Ectodermal cell (in vitro differentiated cells): ENCODE results near the gene MED29. TPM values are rescaled to one million over a fixed set of nuclear protein-coding genes. Genes with fewer than 3 reads are reported as not detected.

Experiments used
- H3K27ac ChIP-seq: 2 replicates; pipeline ENCODE4 v1.7.0; 2013; ENCODE audit warnings: mild to moderate bottlenecking, low read depth, low read length; ENCODE audit not compliant: insufficient read depth, poor library complexity, severe bottlenecking
- H3K27me3 ChIP-seq: 2 replicates; pipeline ENCODE4 v1.7.0; 2013; ENCODE audit warnings: mild to moderate bottlenecking, low read length; ENCODE audit not compliant: insufficient read depth, control insufficient read depth, poor library complexity, severe bottlenecking
- H3K36me3 ChIP-seq: one replicate; pipeline ENCODE4 v1.7.0; 2013; ENCODE audit warnings: low read length; ENCODE audit not compliant: control insufficient read depth, insufficient read depth
- H3K4me1 ChIP-seq: one replicate; pipeline ENCODE4 v1.7.0; 2013; ENCODE audit warnings: low read length; ENCODE audit not compliant: control insufficient read depth, insufficient read depth
- H3K4me3 ChIP-seq: 2 replicates; pipeline ENCODE4 v1.7.0; 2013; ENCODE audit warnings: low read depth, low read length, control low read depth; ENCODE audit not compliant: insufficient read depth
- H3K9me3 ChIP-seq: 2 replicates; pipeline ENCODE4 v1.7.0; 2013; ENCODE audit warnings: mild to moderate bottlenecking, low read length, moderate library complexity; ENCODE audit not compliant: control insufficient read depth
- WGBS, 2 experiments: methylation state at CpG; one replicate each; pipeline ENCODE4 v1.1.7; 2013; ENCODE audit warnings: missing lambda C conversion rate in 2 of 2; 5-methylcytosine and 5-hydroxymethylcytosine counted together
- polyA plus RNA-seq, 4 experiments: library from polyadenylated mRNA; stranded (reverse); fragments of 50-300 nt; gene quantifications; one replicate each; pipeline ENCODE4 v1.2.3, GENCODE V29; 2013

Gene MED29
- 34.2 TPM for polyA plus RNA-seq (2013, experiment 1 of 4)
- polyA plus RNA-seq (2013, experiment 2 of 4), result 36.8 TPM
- 27.1 TPM for polyA plus RNA-seq (2013, experiment 3 of 4)
- 29.6 TPM for polyA plus RNA-seq (2013, experiment 4 of 4)

- Histone ChIP-seq H3K4me3 (peak within 1 kb of the TSS; percentile 97), H3K4me1 (peaks cover 4% of the 10 kb centered on the region), H3K27ac (peak within 1 kb of the TSS; percentile 94), H3K9me3 (no peaks in the 10 kb centered on the region), H3K27me3 (no peaks in the 10 kb centered on the region), H3K36me3 (peaks cover 34% of the 10 kb centered on the region)
- WGBS, 2 experiments, result 0% methylated on average over 60 of the region's 60 CpGs
Observed at GRCh38 chr19:39390751-39391437, at the start of gene MED29, which contains the start of gene PAF1. TSS of gene MED29 (plus strand) at chr19:39391378. CDS start at chr19:39391423, 45 bp downstream. TSS of gene PAF1 (minus strand) at chr19:39391106. CDS start at chr19:39390864, 242 bp downstream.

GRCh38 chr19:39341719-39342604 is 49.2 kb upstream of the MED29 start, which contains the start of gene SAMD4B:
TSS of gene SAMD4B (plus strand) at chr19:39342421. CDS start at chr19:39356894, 14,473 bp downstream.
- 0% methylated on average over 105 of the region's 105 CpGs for WGBS, 2 experiments
- H3K9me3 ChIP-seq, result no peaks in the 10 kb centered on the region
- peaks cover 9% of the 10 kb centered on the region for H3K4me1 ChIP-seq
- H3K27ac ChIP-seq, result peak within 1 kb of the TSS; percentile 52
- peak within 1 kb of the TSS; percentile 84 for H3K4me3 ChIP-seq
- no peaks in the 10 kb centered on the region for H3K36me3 ChIP-seq
- H3K27me3 ChIP-seq, result no peaks in the 10 kb centered on the region

- Histone ChIP-seq H3K9me3 (no peaks in the 10 kb centered on the region), H3K36me3 (no peaks in the 10 kb centered on the region), H3K27ac (peak overlapping the region; percentile 52), H3K27me3 (no peaks in the 10 kb centered on the region), H3K4me1 (peaks cover 9% of the 10 kb centered on the region), H3K4me3 (peak overlapping the region; percentile 84)
- 0 to 1% methylated on average over 51 of the region's 51 CpGs for WGBS, 2 experiments
Observed at GRCh38 chr19:39342647-39343305, 48.4 kb upstream of the MED29 start.

- Histone ChIP-seq H3K9me3 (no peaks in the 10 kb centered on the region), H3K4me3 (no peak overlapping the region), H3K27ac (no peak overlapping the region), H3K36me3 (no peaks in the 10 kb centered on the region), H3K27me3 (no peaks in the 10 kb centered on the region), H3K4me1 (peaks cover 9% of the 10 kb centered on the region)
- 81 to 95% methylated on average over 1 of the region's 1 CpG for WGBS, 2 experiments
Observed at GRCh38 chr19:39345956-39346355, 45.2 kb upstream of the MED29 start.

- H3K4me1 ChIP-seq, result peaks cover 9% of the 10 kb centered on the region
- H3K4me3 ChIP-seq, result no peak overlapping the region
- H3K27ac ChIP-seq, result no peak overlapping the region
- no peaks in the 10 kb centered on the region for H3K27me3 ChIP-seq
- no peaks in the 10 kb centered on the region for H3K9me3 ChIP-seq
- WGBS, 2 experiments, result 93% methylated on average over 4 of the region's 4 CpGs
- H3K36me3 ChIP-seq, result peaks cover 8% of the 10 kb centered on the region
Observed at GRCh38 chr19:39347332-39348164, 43.6 kb upstream of the MED29 start.

- no peaks in the 10 kb centered on the region for H3K4me1 ChIP-seq
- H3K9me3 ChIP-seq, result no peaks in the 10 kb centered on the region
- H3K27ac ChIP-seq, result no peak overlapping the region
- H3K27me3 ChIP-seq, result no peaks in the 10 kb centered on the region
- 96 to 99% methylated on average over 4 of the region's 4 CpGs for WGBS, 2 experiments
- no peak overlapping the region for H3K4me3 ChIP-seq
- peaks cover 14% of the 10 kb centered on the region for H3K36me3 ChIP-seq
Observed at GRCh38 chr19:39349326-39349725, 41.9 kb upstream of the MED29 start.

GRCh38 chr19:39350156-39350555 is 41.0 kb upstream of the MED29 start:
- Histone ChIP-seq H3K4me1 (no peaks in the 10 kb centered on the region), H3K36me3 (peaks cover 17% of the 10 kb centered on the region), H3K9me3 (no peaks in the 10 kb centered on the region), H3K4me3 (no peak overlapping the region), H3K27me3 (no peaks in the 10 kb centered on the region), H3K27ac (no peak overlapping the region)
- 93 to 95% methylated on average over 3 of the region's 3 CpGs for WGBS, 2 experiments

- Histone ChIP-seq H3K4me1 (no peaks in the 10 kb centered on the region), H3K4me3 (no peak overlapping the region), H3K9me3 (no peaks in the 10 kb centered on the region), H3K27ac (no peak overlapping the region), H3K36me3 (peaks cover 32% of the 10 kb centered on the region), H3K27me3 (no peaks in the 10 kb centered on the region)
- WGBS, 2 experiments, result 93 to 95% methylated on average over 4 of the region's 4 CpGs
Observed at GRCh38 chr19:39351537-39352064, 39.6 kb upstream of the MED29 start.
